BJ (cell line): Measurements from ENCODE around the gene TFEB. TPM values are rescaled to one million over a fixed set of nuclear protein-coding genes. Genes with fewer than 3 reads are reported as not detected.

Source experiments
- CTCF ChIA-PET: fragments of 350-600 bp; formaldehyde crosslinking; extraction: SDS; loops from one replicate; lab custom pipeline; 2021; ENCODE audit warnings: antibody characterized with exemption, inconsistent platforms; lab: Yijun Ruan, JAX
- POLR2A ChIA-PET: fragments of 300-600 bp; sonication (Branson Sonifier 250); formaldehyde crosslinking; extraction: SDS; loops from one replicate; lab custom pipeline; 2021; ENCODE audit warnings: antibody characterized with exemption; lab: Charles Lee
- DNase-seq: peaks from one replicate; pipeline ENCODE4 v3.0.0-alpha.2; 2011; ENCODE audit warnings: low read depth
- H3K27me3 ChIP-seq: 2 replicates; pipeline ENCODE4 v1.6.0; 2011; ENCODE audit warnings: low read length; ENCODE audit not compliant: control insufficient read depth, insufficient read depth
- H3K36me3 ChIP-seq: 2 replicates; pipeline ENCODE4 v1.5.1; 2011; ENCODE audit warnings: low read length; ENCODE audit not compliant: control insufficient read depth, insufficient read depth
- H3K4me3 ChIP-seq: 2 replicates; pipeline ENCODE4 v1.5.1; 2011; ENCODE audit warnings: low read depth, mild to moderate bottlenecking, control low read depth, low read length
- polyA plus RNA-seq: library from polyadenylated mRNA; depleted of rRNA; stranded (reverse); fragments of >200 nt; gene quantifications from 2 replicates; pipeline ENCODE4 v1.2.3, GENCODE V29; 2011
- TF ChIP-seq, protein P1 (sequence below): IDR thresholded peaks from 2 replicates; pipeline ENCODE4 v1.5.1; 2011; ENCODE audit warnings: low read depth, mild to moderate bottlenecking, control low read depth, inconsistent platforms, low read length, moderate library complexity; ENCODE audit not compliant: insufficient read depth

TFEB gene
- polyA plus RNA-seq, 1 experiment: 21.9 TPM

DNA sequence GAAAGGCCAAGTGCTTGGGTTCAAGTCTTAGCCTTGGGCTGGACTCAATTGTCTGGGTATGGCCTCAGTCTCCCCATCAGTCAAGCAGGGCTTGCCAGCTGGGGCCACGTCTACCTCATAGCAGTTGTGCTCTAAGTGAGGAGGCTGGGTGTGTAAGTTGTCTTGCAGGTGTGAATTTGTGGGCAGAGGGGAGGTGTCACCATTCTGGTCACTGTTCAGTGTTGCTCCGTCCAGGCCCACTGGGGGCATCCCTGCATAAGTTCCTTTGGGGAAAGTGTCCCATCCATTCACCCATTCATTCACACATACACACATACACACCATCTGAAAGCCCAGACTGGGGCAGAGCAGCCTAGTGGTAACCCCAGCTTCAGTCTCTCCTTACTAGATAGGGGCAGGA lies 36.3 kb downstream of the TFEB start:
- POLR2A ChIA-PET: no interaction called here
- Histone ChIP-seq H3K4me3 (no peak overlapping the region), H3K36me3 (no peaks in the 10 kb centered on the region; the same call in 1 of the 2 replicates), H3K27me3 (no peaks in the 10 kb centered on the region)
- CTCF ChIA-PET: interaction anchor here (0.7 to 2.1 kb wide), 4 partner anchors 10 to 179 kb away, joined by 3 to 4 read pairs (median 4); no protein-coding TSS in a partner anchor
- TF ChIP-seq, protein P1, sequence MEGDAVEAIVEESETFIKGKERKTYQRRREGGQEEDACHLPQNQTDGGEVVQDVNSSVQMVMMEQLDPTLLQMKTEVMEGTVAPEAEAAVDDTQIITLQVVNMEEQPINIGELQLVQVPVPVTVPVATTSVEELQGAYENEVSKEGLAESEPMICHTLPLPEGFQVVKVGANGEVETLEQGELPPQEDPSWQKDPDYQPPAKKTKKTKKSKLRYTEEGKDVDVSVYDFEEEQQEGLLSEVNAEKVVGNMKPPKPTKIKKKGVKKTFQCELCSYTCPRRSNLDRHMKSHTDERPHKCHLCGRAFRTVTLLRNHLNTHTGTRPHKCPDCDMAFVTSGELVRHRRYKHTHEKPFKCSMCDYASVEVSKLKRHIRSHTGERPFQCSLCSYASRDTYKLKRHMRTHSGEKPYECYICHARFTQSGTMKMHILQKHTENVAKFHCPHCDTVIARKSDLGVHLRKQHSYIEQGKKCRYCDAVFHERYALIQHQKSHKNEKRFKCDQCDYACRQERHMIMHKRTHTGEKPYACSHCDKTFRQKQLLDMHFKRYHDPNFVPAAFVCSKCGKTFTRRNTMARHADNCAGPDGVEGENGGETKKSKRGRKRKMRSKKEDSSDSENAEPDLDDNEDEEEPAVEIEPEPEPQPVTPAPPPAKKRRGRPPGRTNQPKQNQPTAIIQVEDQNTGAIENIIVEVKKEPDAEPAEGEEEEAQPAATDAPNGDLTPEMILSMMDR: no peak
- no peak for DNase-seq

DNA sequence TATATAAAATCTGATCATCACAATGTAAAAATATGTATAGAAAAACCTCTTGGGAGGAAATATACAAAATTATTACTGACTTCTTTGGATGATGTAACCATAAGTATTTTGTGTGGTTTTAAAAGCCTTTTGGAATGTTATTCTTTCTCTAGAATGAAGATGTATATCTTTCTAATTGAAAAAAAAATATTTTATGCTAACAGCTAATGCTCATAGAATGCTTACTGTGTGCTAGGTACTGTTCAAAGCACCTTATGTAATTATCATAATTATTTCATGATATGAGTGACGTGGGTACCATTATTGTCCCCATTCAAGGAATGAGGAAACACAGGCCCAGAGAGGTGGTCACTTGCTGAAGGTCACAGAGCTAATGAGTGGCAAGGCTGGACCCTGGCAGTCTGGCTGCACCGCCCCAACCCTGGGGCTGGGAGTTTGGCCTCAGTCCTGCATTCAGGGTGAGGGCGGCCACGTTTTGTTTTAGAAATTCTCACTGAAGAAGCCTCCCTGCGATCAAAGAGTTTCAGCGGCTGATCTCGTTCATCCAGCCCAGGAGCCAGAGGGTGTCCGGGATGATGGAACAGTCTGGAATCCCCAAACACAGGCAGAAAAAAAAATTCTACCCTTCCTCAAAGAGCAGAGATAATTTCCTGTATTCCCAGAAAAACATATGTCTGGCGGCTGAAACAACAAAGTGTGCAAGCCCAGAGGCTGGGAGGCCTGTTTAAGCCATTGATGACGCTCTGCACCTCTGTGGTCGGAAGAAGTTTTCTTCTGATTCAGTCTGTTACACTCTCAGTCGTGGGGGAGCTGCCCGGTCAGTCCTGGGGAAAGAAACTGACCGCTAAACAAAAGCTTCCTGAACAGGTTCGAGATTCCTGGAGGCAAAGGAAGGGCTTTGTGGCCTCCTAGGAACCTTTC lies 37.3 kb downstream of the TFEB start:
- no peak overlapping the region for H3K4me3 ChIP-seq
- no peaks in the 10 kb centered on the region; the same call in 1 of the 2 replicates for H3K36me3 ChIP-seq
- TF ChIP-seq, protein P1: no peak
- H3K27me3 ChIP-seq: no peaks in the 10 kb centered on the region
- peak; percentile 89 for DNase-seq
- POLR2A ChIA-PET: interaction anchor here (0.6 to 0.7 kb wide), 2 partner anchors 88 to 104 kb away, joined by 3 to 5 read pairs; no protein-coding TSS in a partner anchor
- CTCF ChIA-PET: interaction anchor here (0.8 to 4.7 kb wide), 8 partner anchors 9 to 330 kb away, joined by 3 to 26 read pairs (median 4); no protein-coding TSS in a partner anchor

DNA sequence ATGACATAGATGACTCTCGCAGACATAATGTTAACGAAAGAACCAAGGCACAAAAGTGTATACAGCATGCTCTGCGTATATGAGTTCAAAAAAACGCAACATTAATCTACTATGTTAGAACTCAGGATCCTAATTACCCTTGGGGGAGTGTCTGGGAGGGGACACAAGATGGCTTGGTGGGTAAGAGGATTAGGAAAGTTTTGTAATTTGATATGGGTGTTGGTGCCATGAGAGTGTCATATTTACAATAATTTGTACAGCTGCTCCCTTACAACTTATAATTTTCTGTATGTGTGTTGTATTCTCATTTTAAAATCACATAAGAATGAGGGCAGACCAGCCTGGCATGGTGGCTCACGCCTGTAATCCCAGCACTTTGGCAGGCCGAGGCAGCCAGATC lies 38.6 kb downstream of the TFEB start:
- Histone ChIP-seq H3K4me3 (no peak overlapping the region), H3K27me3 (no peaks in the 10 kb centered on the region), H3K36me3 (no peaks in the 10 kb centered on the region; the same call in 1 of the 2 replicates)
- ChIA-PET CTCF (interaction anchor here (1.5 to 4.7 kb wide), 2 partner anchors 11 to 13 kb away, joined by 3 to 26 read pairs; no protein-coding TSS in a partner anchor), POLR2A (no interaction called here)
- DNase-seq: no peak
- TF ChIP-seq, protein P1: no peak

DNA sequence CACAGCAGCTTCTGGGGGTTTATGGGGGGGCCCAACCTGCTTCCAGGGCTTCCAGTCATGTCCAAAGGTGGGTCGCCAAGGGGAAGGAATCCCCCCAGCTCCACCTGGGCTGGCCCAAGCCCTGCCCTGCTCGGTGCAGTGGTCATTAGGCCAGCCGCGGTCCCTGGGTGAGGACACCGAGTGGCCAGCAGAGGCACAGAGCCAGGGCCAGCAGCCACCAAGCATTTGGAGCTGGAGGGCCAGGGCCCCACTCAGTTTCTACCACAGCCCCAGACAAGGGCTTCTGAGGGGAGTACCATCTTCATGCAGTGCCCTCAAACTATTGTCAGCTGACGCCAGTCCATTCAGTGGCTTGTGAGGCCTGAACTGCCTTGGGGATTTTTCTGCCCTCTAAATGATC lies 39.6 kb downstream of the TFEB start:
- no peak overlapping the region for H3K4me3 ChIP-seq
- TF ChIP-seq, protein P1: no peak
- POLR2A ChIA-PET: no interaction called here
- H3K36me3 ChIP-seq: no peaks in the 10 kb centered on the region
- DNase-seq: no peak
- no peaks in the 10 kb centered on the region for H3K27me3 ChIP-seq
- CTCF ChIA-PET: interaction anchor here (1.0 to 4.7 kb wide), 6 partner anchors 10 to 327 kb away, joined by 3 to 26 read pairs (median 6); no protein-coding TSS in a partner anchor

DNA sequence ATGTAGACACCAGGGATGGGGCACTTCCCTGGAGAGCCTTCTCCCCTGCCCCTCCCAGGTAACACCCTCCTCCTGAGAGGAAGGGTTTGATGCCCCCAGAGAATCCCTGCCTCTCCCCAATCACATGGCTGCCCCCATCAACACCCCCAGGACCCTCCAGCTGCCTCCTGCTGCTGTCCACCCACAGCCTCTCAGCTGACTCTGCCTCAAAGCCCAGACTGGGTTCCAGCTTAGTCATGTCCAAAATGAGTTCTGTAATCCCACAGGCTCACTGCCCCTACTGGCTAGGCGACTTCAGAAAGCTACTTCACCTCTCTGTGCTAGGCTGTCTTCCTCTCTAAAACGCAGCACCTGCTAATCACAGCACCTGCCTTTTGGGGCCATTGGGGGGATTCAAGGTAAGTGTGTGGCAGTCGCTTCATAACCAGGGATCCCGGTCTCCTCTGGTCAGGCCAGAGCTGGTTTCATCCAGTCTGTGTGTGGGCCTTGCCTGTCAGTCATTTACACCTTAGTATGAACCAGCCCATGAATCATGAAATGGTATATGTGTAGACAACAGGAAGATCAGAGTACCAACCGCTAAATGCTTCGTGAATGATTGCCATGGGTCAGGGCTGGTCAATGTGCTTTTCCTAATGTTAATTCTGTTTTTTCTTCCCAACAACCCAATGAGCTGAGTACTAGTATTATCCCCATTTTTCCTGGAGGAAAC lies 40.4 kb downstream of the TFEB start:
- Histone ChIP-seq H3K36me3 (peaks cover 2% of the 10 kb centered on the region; the same call in 1 of the 2 replicates), H3K4me3 (no peak overlapping the region), H3K27me3 (no peaks in the 10 kb centered on the region)
- ChIA-PET CTCF (interaction anchor here (0.5 to 4.7 kb wide), 7 partner anchors 11 to 326 kb away, joined by 3 to 26 read pairs (median 5); no protein-coding TSS in a partner anchor), POLR2A (no interaction called here)
- TF ChIP-seq, protein P1: no peak
- DNase-seq: no peak
